Measurements from ENCODE around the gene LRMDA. TPM values are rescaled to one million over a fixed set of nuclear protein-coding genes. Genes with fewer than 3 reads are reported as not detected.

LRMDA gene
- total and polyA plus RNA-seq, 2 of the 8 experiments (the other 6 are each of a cell fraction or from before 2014, with no cell fraction given) = 0.86 to 2.8 TPM

DNA sequence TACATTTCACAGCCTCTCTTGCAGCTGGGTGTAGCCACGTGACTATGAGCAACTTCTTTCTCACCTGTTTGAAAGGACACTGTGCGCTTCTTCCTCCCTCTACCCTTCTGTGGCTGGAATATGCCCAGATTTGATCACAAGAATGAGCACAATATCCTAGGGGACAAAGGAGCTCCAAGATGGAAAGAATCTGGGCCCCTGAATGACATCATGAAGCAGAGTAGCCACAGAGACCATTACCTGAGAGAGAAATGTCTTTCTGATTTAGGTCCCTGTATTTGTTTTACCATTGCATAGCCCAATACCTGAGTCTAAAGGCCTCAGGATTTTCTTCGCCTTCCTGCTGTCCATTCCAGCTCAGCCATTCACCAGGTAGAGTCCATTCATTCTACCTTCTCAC is 45.3 kb upstream of the LRMDA start:
- Histone ChIP-seq H3K56ac (replicated peaks; ENCODE audit: insufficient read length, low read depth, low read length) (no peak overlapping the region), H3K4me1 (replicated peaks in 1 of 4; ENCODE audit: control insufficient read depth in 3 of 4, insufficient read depth in 4 of 4, low read length in 3 of 4) (no peaks in the 10 kb centered on the region), H3K18ac (ENCODE audit: extremely low read depth, low read length) (no peak overlapping the region), H3K4me2 (ENCODE audit: insufficient read depth in 1 of 2, low read depth in 2 of 2, low read length in 2 of 2) (no peak overlapping the region), H2BK20ac (ENCODE audit: low read length) (no peak overlapping the region), H2BK120ac (replicated peaks; ENCODE audit: low read depth, low read length) (no peak overlapping the region), H3K23ac (ENCODE audit: insufficient read length) (no peak overlapping the region), H4K20me1 (replicated peaks in 1 of 2; ENCODE audit: control insufficient read depth in 1 of 2, insufficient read depth in 2 of 2, low read length in 2 of 2) (no peaks in the 10 kb centered on the region), H3K4me3 (ENCODE audit: extremely low read depth in 1 of 4, insufficient read depth in 2 of 4, low read depth in 3 of 4, low read length in 4 of 4) (no peak overlapping the region), H4K8ac (ENCODE audit: extremely low read depth, insufficient read depth, low read length) (no peak overlapping the region), H3K27me3 (replicated peaks in 1 of 4; ENCODE audit: control insufficient read depth in 3 of 4, extremely low read depth in 1 of 4, insufficient read depth in 3 of 4, low read length in 3 of 4) (peaks cover 0 to 4% (median 0%) of the 10 kb centered on the region in 4 experiments; a peak in 4 of 7 replicates), H4K91ac (replicated peaks; ENCODE audit: insufficient read length, low read length) (no peak overlapping the region), H2BK12ac (ENCODE audit: low read depth, low read length) (no peak overlapping the region), H3K36me3 (ENCODE audit: control insufficient read depth in 2 of 4, insufficient read depth in 4 of 4, low read length in 3 of 4) (no peaks in the 10 kb centered on the region), H3K79me2 (ENCODE audit: control insufficient read depth in 1 of 2, insufficient read depth in 2 of 2, low read length in 2 of 2) (no peaks in the 10 kb centered on the region), H3K9me3 (ENCODE audit: insufficient read depth in 2 of 2, low read depth in 1 of 2, low read length in 1 of 2) (0 out of 4 replicates have a peak, but pooled peaks cover 0 to 2% of the 10 kb centered on the region in 2 experiments), H3K23me2 (ENCODE audit: low read depth, low read length) (no peaks in the 10 kb centered on the region), H2AK5ac (ENCODE audit: low read depth, low read length) (no peak overlapping the region), H3K4ac (replicated peaks; ENCODE audit: insufficient read length, low read depth, low read length) (no peak overlapping the region), H3K9ac (replicated peaks in 1 of 4; ENCODE audit: extremely low read depth in 1 of 4, low read depth in 3 of 4, low read length in 3 of 4) (no peak overlapping the region), H4K5ac (ENCODE audit: insufficient read length, low read depth, low read length) (no peak overlapping the region), H2BK5ac (ENCODE audit: low read depth, low read length) (no peak overlapping the region), H3K79me1 (ENCODE audit: low read depth, low read length) (no peaks in the 10 kb centered on the region), H2AFZ (ENCODE audit: low read length) (no peak overlapping the region), H2BK15ac (ENCODE audit: low read length) (no peak overlapping the region), H3K14ac (ENCODE audit: insufficient read length) (no peak overlapping the region), H3K27ac (ENCODE audit: low read depth, low read length) (no peak overlapping the region)
- 85% methylated on average over 3 of the region's 3 CpGs; no CpG with 5 or more reads in 1 of the 2 experiments for WGBS, 2 experiments (ENCODE audit: extremely low coverage in 1 of 2, insufficient coverage in 1 of 2, insufficient read length in 1 of 2, insufficient replicate concordance in 2 of 2, low coverage in 1 of 2, low lambda C conversion rate in 2 of 2, missing lambda C conversion rate in 1 of 2)
- DNase-seq (ENCODE audit: low read depth in 1 of 2, low spot score in 2 of 2) = no peak
- no peak for FAIRE-seq
- ChIA-PET POLR2A (ENCODE audit: partially characterized antibody) (no interaction called here), CTCF (ENCODE audit: partially characterized antibody) (interaction anchor here (0.5 to 1.4 kb wide), 5 partner anchors 9 to 1807 kb away, joined by 3 to 5 read pairs (median 3); no protein-coding TSS in a partner anchor)
- TF ChIP-seq CEBPB (IDR thresholded peaks at IDR 0.05; ENCODE audit: low read depth, low read length) = no peak
- no peak for TF ChIP-seq NANOG (IDR thresholded peaks at IDR 0.05; ENCODE audit: insufficient read depth, low read depth, low read length, poor library complexity, severe bottlenecking)
- TF ChIP-seq HDAC6 (IDR thresholded peaks at IDR 0.05; ENCODE audit: low read depth, low read length) = no peak
- TF ChIP-seq BACH1 (IDR thresholded peaks at IDR 0.05; ENCODE audit: low read length) = no peak
- TF ChIP-seq SUZ12 (IDR thresholded peaks at IDR 0.05; ENCODE audit: low read length) = no peak
- no peak for TF ChIP-seq GTF2F1 (IDR thresholded peaks at IDR 0.05; ENCODE audit: borderline replicate concordance, low read depth, low read length)
- no peak for TF ChIP-seq CBX8 (IDR thresholded peaks at IDR 0.05; ENCODE audit: borderline replicate concordance, low read depth, low read length)
- TF ChIP-seq SP4 (IDR thresholded peaks at IDR 0.05; ENCODE audit: low read length) = no peak
